NCI-H2171 (cell line): ENCODE measurements around the gene GRK7.
"Not testable (repeated sequence)": the region's sequence is repeated elsewhere in the genome, so short reads cannot be mapped to it uniquely, and the experiment has no call there.

Experiments used
- DNase-seq: peaks from one replicate; lab custom pipeline; 2025; lab: John Stamatoyannopoulos, UW

GRK7 gene

DNA sequence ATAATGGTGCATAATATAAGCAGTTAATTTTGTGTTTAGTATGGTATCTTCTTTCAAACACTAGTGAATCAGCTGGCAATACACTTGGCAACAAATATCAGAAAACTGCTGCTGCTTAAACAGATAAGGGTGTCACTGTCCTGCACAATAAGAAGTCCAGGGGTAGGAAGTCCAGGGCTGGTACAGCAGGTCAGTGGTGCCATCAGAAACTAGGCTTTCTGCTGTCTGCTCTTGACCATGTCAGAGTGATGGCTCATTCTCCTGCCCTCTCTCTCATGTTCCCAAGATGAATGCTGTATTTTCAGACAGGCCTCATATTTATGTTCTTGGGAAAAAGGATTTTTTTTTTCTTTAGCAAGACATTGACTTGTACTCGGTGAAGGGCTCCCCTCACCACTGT, 9.2 kb upstream of the GRK7 start:
- no peak for DNase-seq

DNA sequence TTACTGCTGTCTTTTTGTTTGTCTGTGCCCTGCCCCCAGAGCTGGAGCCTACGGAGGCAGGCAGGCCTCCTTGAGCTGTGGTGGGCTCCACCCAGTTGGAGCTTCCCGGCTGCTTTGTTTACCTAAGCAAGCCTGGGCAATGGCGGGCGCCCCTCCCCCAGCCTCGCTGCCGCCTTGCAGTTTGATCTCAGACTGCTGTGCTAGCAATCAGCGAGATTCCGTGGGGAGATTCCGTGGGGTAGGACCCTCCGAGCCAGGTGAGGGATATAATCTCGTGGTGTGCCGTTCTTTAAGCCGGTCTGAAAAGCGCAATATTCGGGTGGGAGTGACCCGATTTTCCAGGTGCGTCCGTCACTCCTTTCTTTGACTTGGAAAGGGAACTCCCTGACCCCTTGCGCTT, 656 bp upstream of the GRK7 start:
- not testable (repeated sequence) for DNase-seq

DNA sequence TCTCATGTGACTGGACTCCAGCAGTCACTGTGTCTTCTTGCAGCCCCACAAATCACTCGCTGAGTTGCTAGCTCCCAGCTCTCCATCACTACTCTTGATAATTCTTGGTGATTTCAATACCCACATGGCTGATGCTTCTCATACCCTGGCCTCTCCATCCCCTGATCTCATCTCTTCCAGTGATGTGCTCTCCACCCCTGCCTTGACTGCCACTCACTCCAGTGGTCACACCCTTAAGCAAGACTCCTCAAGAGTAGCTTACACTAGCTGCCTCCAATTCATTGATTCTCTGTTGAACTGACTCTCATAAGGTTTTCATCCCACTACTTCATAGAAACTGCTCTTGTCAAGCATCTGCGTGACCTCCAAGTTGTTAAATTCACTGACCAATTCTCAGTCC, 837 bp downstream of the GRK7 start:
- no peak for DNase-seq

GRCh38 chr3:141764465-141764864, 1.3 kb downstream of the GRK7 start:
- no peak for DNase-seq

DNA sequence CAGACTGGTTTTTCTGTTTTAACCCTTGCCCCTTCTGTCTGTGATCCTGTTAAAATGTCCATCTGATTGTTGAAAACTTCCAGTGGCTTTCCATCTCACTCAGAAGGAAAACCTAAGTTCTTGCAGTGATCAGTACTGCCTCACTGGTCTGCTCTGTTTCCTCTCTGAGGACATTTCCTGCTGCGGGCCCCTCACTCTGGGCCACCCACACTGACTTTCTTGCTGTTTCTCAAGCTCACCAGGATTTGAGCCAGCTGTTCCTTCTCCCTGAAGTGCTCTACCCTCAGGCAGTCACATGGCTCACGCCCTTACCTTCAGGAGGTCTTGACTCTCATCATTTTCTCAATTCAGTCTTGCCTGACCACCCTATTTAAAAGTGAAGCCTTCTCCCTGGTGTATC, 1.8 kb downstream of the GRK7 start:
- DNase-seq = no peak

DNA sequence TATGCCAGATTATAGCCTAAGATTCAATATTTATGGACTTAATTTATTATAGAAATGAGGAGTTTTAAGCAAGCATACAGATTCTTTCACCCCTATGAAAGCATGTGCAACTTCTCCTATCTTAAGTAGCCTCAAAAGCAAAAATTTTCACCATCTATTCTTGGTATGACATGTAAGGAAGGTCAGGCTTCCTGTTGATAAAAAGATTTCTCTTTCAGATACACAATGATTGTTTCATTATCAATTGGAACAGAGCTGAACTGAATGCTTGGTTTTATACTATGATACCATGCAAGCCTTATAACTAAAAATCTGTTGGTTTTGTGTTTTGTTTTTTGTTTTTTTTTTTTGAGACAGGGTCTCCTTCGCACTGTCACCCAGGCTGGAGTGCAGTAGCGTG, 3.9 kb downstream of the GRK7 start:
- no peak for DNase-seq

GRCh38 chr3:141769221-141769894, 6.2 kb downstream of the GRK7 start:
- no peak for DNase-seq

DNA sequence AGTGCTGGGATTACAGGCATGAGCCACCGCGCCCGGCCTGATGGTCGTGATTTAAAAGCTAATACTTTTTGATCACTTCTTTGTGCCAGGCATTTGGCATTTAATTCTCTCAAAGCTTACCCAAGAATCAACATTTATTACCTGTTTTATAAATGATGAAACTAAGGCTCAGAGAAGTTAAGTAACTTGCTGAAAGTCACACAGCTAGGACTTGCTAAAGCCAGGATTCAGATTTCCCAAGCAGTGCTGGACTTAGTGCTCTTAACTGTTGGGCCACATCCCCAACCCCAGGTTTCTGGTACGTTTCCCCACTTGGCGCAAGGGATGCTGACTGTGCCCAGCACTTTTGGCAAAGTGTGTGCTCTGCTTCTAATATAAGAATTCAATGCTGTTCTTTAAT, 10.5 kb downstream of the GRK7 start:
- DNase-seq = no peak

- no peak for DNase-seq
Measured at GRCh38 chr3:141776376-141776775, 13.2 kb downstream of the GRK7 start.

DNA sequence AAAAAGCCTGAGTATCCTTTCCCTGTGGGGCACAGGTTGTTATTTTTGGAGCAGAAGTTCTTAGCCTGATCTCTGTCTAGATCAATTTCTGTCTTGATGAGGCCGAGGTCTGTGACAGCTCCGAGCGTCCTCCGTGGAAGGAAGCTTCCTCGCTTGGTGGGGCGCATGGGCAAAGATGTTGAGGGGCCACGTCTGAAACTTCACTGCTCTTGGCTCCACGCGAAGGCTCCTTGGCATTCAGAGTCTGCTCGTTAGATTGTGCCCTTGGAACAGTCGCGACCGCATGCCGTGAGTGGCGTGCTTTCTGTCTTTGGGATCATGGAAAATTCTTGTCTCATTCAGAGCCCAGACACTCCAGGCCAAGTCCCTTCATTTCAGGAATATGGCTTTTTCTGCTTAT, 13.7 kb downstream of the GRK7 start:
- DNase-seq = no peak

DNA sequence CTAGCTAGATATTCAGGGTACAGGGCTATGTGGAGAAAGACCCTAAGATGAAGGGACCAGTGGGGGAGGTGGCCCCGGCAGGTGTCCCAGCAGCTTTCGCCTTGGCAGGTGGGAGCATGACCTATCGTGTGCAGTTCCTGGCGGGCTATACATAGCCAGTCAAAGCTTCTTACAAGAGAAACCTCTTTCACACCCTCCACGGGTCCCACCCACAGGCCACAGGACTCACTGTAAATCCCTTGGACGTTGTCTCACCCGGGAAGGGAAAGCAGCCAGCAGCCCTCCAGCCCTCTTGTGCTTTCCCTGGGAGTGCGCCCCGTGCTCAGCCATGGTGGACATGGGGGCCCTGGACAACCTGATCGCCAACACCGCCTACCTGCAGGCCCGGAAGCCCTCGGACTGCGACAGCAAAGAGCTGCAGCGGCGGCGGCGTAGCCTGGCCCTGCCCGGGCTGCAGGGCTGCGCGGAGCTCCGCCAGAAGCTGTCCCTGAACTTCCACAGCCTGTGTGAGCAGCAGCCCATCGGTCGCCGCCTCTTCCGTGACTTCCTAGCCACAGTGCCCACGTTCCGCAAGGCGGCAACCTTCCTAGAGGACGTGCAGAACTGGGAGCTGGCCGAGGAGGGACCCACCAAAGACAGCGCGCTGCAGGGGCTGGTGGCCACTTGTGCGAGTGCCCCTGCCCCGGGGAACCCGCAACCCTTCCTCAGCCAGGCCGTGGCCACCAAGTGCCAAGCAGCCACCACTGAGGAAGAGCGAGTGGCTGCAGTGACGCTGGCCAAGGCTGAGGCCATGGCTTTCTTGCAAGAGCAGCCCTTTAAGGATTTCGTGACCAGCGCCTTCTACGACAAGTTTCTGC, 15.0 kb downstream of the GRK7 start:
- no peak for DNase-seq

GRCh38 chr3:141779667-141780066, 16.5 kb downstream of the GRK7 start:
- no peak for DNase-seq

DNA sequence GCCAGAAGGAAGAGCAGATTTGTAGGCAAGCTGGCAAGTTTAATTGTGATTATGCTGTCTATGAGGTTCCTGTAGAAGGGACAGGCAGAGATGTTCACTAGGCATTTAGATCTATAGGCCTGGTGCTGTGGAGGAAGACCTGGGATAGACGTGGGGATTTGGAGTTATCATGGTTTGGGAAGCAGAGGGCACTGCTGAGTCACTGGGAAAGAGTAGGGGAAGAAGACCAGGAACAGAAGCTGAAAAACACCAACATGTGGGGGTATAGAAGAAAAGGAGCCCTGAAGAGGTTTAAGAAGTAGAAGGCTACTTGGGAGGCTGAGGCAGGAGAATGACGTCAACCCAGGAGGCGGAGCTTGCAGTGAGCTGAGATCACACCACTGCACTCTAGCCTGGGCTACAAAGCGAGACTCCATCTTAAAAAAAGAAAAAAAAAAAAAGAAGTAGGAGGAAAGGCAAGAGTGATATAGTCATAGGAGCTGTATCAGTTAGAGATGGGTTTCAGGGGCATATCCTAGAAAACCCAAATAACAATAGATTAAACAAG, 19.3 kb downstream of the GRK7 start:
- no peak for DNase-seq

- no peak for DNase-seq
Measured at GRCh38 chr3:141783632-141784031, 20.4 kb downstream of the GRK7 start.

GRCh38 chr3:141784096-141784495, 20.9 kb downstream of the GRK7 start:
- no peak for DNase-seq

DNA sequence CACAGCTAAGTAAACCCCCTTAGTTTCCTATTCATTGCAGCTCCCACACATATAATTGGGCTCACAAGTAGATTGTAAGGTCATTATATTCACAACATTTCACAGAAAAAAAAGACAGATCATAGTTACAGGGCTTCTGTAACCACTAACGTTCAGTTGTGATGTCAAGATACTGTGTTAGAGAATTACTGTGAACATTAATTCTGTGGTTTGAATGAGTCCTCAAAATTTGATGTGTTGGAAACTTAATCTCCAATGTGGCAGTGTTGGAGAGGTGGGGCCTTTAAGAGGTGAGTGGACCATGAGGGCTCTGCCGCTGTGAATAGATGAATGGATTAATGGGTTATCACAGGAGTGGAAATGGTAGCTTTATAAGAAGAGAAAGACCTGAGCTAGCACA, 21.3 kb downstream of the GRK7 start:
- no peak for DNase-seq

- no peak for DNase-seq
Measured at GRCh38 chr3:141788149-141788548, 24.9 kb downstream of the GRK7 start.

GRCh38 chr3:141788750-141789149, 25.5 kb downstream of the GRK7 start:
- DNase-seq = not testable (repeated sequence)

- DNase-seq = no peak
Measured at GRCh38 chr3:141789281-141789680, 26.1 kb downstream of the GRK7 start.

GRCh38 chr3:141790171-141790570, 27.0 kb downstream of the GRK7 start:
- no peak for DNase-seq

- DNase-seq = no peak
Measured at GRCh38 chr3:141792495-141792894, 29.3 kb downstream of the GRK7 start.

DNA sequence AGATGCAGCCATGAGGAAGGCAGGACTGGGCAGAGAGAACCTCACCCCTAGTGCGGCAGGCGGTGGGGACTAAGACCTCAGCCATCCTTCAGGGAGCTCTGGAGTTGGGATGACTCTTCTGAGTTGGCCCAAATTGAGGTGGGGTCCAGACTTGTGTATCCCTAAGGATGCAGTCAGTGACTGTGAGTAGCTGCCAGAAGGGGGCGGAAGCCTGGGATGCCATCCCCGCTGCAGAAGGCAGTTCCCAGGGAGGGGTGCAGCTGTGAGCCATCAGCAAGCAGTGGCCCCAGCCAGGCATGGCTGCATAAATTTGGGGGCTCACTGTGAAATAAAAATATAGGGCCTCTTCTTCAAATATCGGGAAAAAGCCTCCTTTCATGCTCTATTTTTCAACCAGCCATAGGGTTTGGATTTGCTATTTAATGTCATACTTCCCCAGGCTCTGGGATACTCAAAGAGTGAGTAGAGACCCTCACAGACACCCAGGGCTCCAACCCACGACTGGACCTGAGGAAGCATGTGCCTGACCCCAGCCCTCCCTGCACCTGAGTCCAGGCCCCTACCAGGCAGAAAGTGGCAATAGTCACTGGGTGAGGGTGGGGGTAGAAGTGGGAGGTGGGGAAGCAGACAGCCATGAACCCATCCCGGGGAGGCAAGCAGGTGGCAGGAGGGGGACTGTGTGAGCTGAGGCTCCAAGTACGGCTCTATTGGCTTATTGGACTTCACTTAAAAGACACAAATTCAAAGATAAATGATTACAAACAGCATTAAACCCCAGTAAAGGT, 30.5 kb downstream of the GRK7 start:
- no peak for DNase-seq

DNA sequence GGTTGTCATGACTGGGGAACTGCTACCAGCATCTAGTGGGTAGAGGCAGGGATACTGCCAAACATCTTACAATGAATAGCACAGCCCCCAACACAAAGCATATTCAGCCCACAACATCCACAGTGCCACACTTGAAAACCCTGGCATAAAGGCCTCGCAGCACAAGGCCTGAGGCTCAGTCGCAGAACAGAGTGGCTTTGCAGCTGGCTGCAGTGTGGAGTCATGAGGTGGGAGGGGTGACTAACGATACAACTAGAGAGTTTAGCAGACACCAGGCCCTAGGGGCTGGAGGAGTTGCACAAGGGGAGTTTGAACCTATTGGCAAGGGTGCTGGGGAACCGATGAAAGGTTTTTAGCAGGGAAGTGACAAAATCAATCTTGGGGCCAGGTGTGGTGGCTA, 32.1 kb downstream of the GRK7 start:
- no peak for DNase-seq
